GM12874 (cell line): ENCODE measurements around the gene ANO10.

Experiments used
- CTCF ChIP-seq: IDR thresholded peaks from 2 replicates; pipeline ENCODE4 v1.5.1; 2011; ENCODE audit warnings: low read depth, mild to moderate bottlenecking, control low read depth, low read length, moderate library complexity; ENCODE audit not compliant: insufficient read depth

The ANO10 gene

GRCh38 chr3:43632269-43632733 lies 10.5 kb upstream of the ANO10 start:
- TF ChIP-seq CTCF, result no peak

GRCh38 chr3:43629741-43630140 lies 7.9 kb upstream of the ANO10 start:
- no peak for TF ChIP-seq CTCF

GRCh38 chr3:43629257-43629656 lies 7.4 kb upstream of the ANO10 start:
- TF ChIP-seq CTCF, result no peak

- no peak for TF ChIP-seq CTCF
Observed at GRCh38 chr3:43627360-43627759, 5.5 kb upstream of the ANO10 start.

- no peak for TF ChIP-seq CTCF
Observed at GRCh38 chr3:43624619-43625305, 3.0 kb upstream of the ANO10 start.

GRCh38 chr3:43620831-43621655 lies 768 bp downstream of the ANO10 start:
- TF ChIP-seq CTCF, result no peak

GRCh38 chr3:43619588-43619987 lies 2.2 kb downstream of the ANO10 start:
- no peak for TF ChIP-seq CTCF
